PC-3 (cell line): ENCODE measurements around the gene ROBO2.

Experiments
- CTCF ChIP-seq: fragments of 300-600 bp; sonication (generic); conservative IDR thresholded peaks from 2 replicates; pipeline ENCODE4 v1.5.1; 2017; ENCODE audit warnings: antibody characterized with exemption, low read depth, mild to moderate bottlenecking, low read length
- EZH2 ChIP-seq: fragments of 300-600 bp; sonication (generic); IDR thresholded peaks from one replicate; pipeline ENCODE4 v1.6.1; 2017; ENCODE audit warnings: antibody characterized with exemption, mild to moderate bottlenecking, low read length; ENCODE audit not compliant: unreplicated experiment

GRCh38 chr3:77186319-77186718, 146.4 kb downstream of the ROBO2 start:
- TF ChIP-seq CTCF (no peak), EZH2 (no peak)
